Measurements from ENCODE around the gene CHMP4A. TPM values are rescaled to one million over a fixed set of nuclear protein-coding genes. Genes with fewer than 3 reads are reported as not detected.

Gene CHMP4A
- total RNA-seq, 2 donors from 2014 or later: 105 to 119 TPM

DNA sequence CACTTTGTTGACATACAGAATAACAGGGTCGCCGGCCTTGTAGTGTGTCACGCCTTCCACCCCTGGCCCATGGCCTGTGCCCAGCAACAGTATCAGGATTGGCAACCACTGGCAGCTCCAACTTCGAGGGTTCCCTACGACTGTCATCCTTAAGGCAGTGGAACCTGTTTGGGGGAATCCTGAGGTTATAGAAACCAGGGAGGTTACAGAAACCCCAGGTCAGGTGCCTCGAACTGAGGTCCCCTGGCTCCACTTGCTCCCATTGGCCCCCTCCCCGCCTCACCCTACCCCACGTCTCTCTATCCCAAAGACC lies 18.5 kb downstream of the CHMP4A start:
- H3K9me3 Mint-ChIP-seq: no peaks in the 10 kb centered on the region
- H3K4me1 Mint-ChIP-seq (ENCODE audit: low read depth): peaks cover 66% of the 10 kb centered on the region
- H3K27ac Mint-ChIP-seq: peak overlapping the region; percentile 92
- no peak for DNase-seq
- no peaks in the 10 kb centered on the region for H3K27me3 Mint-ChIP-seq (ENCODE audit: low read depth)
- peak overlapping the region; percentile 95 to 97 for H3K4me3 Mint-ChIP-seq
- peaks cover 9 to 31% of the 10 kb centered on the region in 2 donors for H3K36me3 Mint-ChIP-seq (ENCODE audit: insufficient read depth in 2 of 2)
- no peak for ATAC-seq (replicated peaks in 1 of 2)

DNA sequence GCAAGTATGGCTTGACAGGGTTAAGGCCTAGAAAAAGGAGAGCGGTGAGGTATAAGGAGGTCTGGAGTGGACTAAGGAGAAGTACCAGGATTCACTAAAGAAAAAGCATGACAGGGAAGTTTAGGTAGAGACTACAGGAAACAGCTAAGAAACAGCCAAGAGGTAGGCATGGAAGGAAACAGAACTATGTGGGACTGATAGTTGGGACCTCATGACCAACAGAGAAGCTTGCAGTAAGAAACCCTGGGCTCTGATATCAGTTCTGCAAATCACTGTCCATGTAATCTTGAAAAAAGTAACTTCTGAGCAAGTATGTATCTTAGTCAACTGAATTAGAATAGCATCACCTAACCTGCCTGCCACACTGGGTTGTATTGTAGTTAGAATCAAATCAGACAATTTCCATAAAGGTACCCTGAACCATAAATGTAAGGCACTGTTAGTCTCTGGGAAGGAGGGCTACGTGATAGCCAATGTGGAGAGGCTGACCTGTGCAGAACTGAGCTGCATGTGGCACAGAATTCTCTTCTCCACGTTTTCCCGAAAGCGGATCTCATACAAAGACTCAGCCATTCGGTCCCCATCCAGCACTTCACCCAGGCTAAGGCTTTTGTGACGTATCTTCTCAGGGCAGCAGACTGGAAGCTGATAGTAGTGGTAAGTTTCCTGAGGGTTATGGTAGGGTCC lies 19.0 kb downstream of the CHMP4A start:
- Mint-ChIP-seq H3K36me3 (ENCODE audit: insufficient read depth in 2 of 2) (peaks cover 9 to 27% of the 10 kb centered on the region in 2 donors), H3K4me1 (ENCODE audit: low read depth) (peaks cover 70% of the 10 kb centered on the region), H3K27ac (peak overlapping the region; percentile 92), H3K27me3 (ENCODE audit: low read depth) (no peaks in the 10 kb centered on the region), H3K9me3 (no peaks in the 10 kb centered on the region), H3K4me3 (peak overlapping the region; percentile 95 to 97)
- no peak for DNase-seq
- ATAC-seq (replicated peaks in 1 of 2): no peak

DNA sequence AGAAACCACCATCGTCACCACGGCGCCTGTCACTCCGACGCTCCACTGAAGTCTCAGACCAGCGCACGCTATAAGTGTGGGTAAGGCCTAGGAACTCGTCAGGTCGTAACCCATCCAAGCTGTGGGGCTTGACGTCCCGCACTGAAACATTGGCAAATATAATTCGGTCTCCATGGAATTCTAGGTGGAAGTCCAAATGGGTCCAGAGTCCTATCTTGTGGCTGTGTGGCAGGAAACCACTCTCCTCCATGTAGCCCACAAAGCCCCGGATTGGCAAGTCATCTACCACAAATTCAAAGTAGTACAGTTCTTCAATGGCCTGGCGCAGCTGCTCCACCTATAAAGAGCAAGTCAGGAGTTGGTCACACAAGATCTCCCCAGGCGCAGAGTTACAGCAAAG lies 20.4 kb downstream of the CHMP4A start:
- H3K36me3 Mint-ChIP-seq (ENCODE audit: insufficient read depth in 2 of 2): peaks cover 3 to 17% of the 10 kb centered on the region in 2 donors
- no peak overlapping the region for H3K4me3 Mint-ChIP-seq
- H3K9me3 Mint-ChIP-seq: no peaks in the 10 kb centered on the region
- H3K27ac Mint-ChIP-seq: no peak overlapping the region
- no peak for ATAC-seq (replicated peaks in 1 of 2)
- DNase-seq: no peak
- H3K4me1 Mint-ChIP-seq (ENCODE audit: low read depth): peaks cover 70% of the 10 kb centered on the region
- H3K27me3 Mint-ChIP-seq (ENCODE audit: low read depth): no peaks in the 10 kb centered on the region

DNA sequence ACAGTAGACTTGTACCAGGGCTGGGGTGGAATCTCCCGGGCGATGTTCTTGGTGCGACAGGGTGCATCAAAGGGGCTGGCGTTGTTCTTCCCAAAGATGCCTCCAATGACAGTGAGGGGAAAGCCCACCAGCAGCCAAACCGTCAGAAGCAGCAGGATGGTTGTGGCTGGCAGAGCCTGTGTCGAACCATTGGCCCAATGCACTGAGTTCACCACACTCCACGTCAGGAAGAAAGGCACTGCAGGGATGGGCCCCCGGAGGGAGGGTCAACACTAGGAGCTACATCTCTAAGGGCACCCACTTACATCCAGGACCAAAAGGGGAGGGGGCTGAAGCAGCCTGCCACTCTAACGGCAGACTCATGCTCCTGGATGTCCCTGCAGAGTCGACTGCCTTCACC lies 22.9 kb downstream of the CHMP4A start:
- H3K36me3 Mint-ChIP-seq (ENCODE audit: insufficient read depth in 2 of 2): peaks cover 3 to 11% of the 10 kb centered on the region in 2 donors
- H3K4me1 Mint-ChIP-seq (ENCODE audit: low read depth): peaks cover 63% of the 10 kb centered on the region
- no peaks in the 10 kb centered on the region for H3K9me3 Mint-ChIP-seq
- no peaks in the 10 kb centered on the region for H3K27me3 Mint-ChIP-seq (ENCODE audit: low read depth)
- no peak overlapping the region for H3K4me3 Mint-ChIP-seq
- ATAC-seq (replicated peaks in 1 of 2) (no peak), DNase-seq (no peak)
- no peak overlapping the region for H3K27ac Mint-ChIP-seq

DNA sequence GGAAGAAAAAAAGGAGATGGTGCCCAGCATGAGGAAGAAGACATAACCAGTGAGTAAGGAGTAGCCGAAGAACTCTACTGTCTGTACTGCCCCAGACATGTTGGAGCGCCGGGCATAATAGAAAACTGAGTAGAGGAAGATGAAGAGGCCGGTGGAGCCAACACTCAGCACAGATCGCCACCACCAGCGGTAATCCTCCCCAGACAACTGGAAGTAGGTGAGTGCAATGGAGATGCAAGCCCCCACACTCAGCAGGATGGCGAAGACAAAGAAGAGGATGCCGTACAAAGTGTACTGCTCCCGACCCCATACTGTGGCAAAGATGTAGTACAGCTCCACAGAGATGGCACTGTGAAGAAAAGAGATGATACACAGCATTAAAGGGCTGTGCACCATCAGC lies 23.8 kb downstream of the CHMP4A start:
- peaks cover 3 to 11% of the 10 kb centered on the region in 2 donors for H3K36me3 Mint-ChIP-seq (ENCODE audit: insufficient read depth in 2 of 2)
- peak overlapping the region; percentile 88 for H3K27ac Mint-ChIP-seq
- peaks cover 57% of the 10 kb centered on the region for H3K4me1 Mint-ChIP-seq (ENCODE audit: low read depth)
- ATAC-seq (replicated peaks in 1 of 2): no peak
- no peaks in the 10 kb centered on the region for H3K9me3 Mint-ChIP-seq
- no peaks in the 10 kb centered on the region for H3K27me3 Mint-ChIP-seq (ENCODE audit: low read depth)
- peak overlapping the region in 1 of 2 donors; percentile 91 for H3K4me3 Mint-ChIP-seq
- no peak for DNase-seq

DNA sequence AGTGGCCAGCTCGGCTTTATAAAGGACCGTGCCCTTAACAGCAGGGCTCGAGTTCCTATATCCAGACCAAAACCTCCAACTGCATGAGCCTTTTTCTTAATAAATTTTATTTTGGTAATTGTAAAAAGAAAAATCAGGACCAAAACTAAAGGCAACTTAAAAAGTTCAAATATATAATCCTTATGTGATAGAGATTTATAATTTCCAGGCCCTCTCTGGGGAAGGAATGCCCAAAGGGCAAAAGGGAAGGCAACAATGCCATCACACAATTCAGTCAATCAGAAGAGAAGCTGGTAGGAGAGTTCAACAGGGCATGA lies 24.3 kb downstream of the CHMP4A start:
- Mint-ChIP-seq H3K4me1 (ENCODE audit: low read depth) (peaks cover 52% of the 10 kb centered on the region), H3K36me3 (ENCODE audit: insufficient read depth in 2 of 2) (peaks cover 3 to 10% of the 10 kb centered on the region in 2 donors), H3K27ac (peak overlapping the region; percentile 88), H3K4me3 (peak overlapping the region; percentile 91 to 93), H3K27me3 (ENCODE audit: low read depth) (no peaks in the 10 kb centered on the region), H3K9me3 (no peaks in the 10 kb centered on the region)
- ATAC-seq (replicated peaks in 1 of 2) (no peak), DNase-seq (no peak)

DNA sequence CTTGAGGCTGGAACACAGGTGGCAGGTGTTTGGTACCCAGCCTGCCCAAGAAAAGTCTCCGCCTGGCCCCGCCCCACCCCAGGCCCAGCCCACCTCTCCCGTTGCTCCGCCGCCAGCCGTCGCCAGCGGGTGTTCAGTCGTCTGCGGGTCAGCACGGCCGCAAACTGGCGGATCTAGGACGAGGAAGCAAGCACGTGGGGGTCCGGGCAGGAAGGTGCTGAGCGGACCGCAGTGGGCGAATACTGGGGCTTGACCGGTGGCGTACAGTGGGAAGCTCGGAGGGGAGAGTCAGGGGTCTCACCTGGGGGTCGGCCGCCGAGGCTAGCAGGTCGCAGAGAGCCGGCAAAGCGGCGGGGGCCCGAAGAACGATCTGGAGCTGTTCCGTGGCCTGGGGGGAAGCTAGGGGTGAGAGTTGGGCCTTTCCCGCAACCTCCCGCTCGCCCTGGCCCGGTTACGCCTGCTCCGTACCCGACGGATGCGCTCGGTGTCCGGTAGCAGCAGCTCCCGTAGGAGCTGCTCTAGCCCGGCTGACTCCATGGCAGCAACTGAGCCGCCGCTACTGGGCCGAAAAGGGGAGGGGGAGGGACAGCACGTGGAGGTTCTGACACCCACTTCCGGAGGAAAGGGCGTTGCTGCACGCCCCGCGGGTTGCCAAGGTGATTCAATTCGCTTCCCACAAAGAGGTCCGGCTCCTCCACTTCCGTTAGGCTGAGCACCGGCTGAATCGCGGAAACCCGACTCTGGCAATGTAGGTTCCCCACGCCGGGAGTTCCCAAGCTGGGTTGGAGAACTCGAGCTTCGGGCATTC lies 24.8 kb downstream of the CHMP4A start, which contains the start of gene IPO4:
TSS of gene IPO4 (minus strand) at position 566 of the 808 bp plus-strand sequence. CDS start at position 537, 29 bp downstream.
- Mint-ChIP-seq H3K4me1 (ENCODE audit: low read depth) (peaks cover 49% of the 10 kb centered on the region), H3K4me3 (peak within 1 kb of the TSS; percentile 91 to 93), H3K27ac (peak within 1 kb of the TSS; percentile 89), H3K9me3 (no peaks in the 10 kb centered on the region), H3K27me3 (ENCODE audit: low read depth) (no peaks in the 10 kb centered on the region), H3K36me3 (ENCODE audit: insufficient read depth in 2 of 2) (peaks cover 3 to 9% of the 10 kb centered on the region in 2 donors)
- ATAC-seq (replicated peaks in 1 of 2): peak; percentile 92
- peak; percentile 94 to 96 for DNase-seq

DNA sequence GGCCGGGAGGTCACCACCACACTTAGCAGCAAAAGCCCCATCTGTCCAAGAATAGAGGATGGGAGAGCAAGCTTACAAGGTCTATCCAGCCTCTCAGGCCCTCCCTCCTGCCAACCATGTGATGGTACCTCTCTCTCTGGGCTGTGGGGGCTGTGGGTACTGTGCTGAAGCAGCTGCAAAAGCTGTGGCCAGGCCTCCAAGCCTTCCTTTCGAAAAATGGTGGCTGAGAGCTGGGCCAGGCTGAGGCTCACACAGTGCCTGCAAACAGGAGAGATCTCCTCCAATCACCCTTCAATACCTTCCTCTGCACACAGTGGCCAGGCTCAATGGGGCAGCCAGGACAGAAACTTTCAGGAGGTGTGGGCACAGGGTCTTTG lies 25.8 kb downstream of the CHMP4A start:
- H3K36me3 Mint-ChIP-seq (ENCODE audit: insufficient read depth in 2 of 2): peaks cover 0 to 3% of the 10 kb centered on the region in 2 donors
- H3K27ac Mint-ChIP-seq: no peak overlapping the region
- peak overlapping the region; percentile 91 to 93 for H3K4me3 Mint-ChIP-seq
- ATAC-seq (replicated peaks in 1 of 2) (no peak), DNase-seq (no peak)
- no peaks in the 10 kb centered on the region for H3K27me3 Mint-ChIP-seq (ENCODE audit: low read depth)
- peaks cover 44% of the 10 kb centered on the region for H3K4me1 Mint-ChIP-seq (ENCODE audit: low read depth)
- H3K9me3 Mint-ChIP-seq: no peaks in the 10 kb centered on the region

DNA sequence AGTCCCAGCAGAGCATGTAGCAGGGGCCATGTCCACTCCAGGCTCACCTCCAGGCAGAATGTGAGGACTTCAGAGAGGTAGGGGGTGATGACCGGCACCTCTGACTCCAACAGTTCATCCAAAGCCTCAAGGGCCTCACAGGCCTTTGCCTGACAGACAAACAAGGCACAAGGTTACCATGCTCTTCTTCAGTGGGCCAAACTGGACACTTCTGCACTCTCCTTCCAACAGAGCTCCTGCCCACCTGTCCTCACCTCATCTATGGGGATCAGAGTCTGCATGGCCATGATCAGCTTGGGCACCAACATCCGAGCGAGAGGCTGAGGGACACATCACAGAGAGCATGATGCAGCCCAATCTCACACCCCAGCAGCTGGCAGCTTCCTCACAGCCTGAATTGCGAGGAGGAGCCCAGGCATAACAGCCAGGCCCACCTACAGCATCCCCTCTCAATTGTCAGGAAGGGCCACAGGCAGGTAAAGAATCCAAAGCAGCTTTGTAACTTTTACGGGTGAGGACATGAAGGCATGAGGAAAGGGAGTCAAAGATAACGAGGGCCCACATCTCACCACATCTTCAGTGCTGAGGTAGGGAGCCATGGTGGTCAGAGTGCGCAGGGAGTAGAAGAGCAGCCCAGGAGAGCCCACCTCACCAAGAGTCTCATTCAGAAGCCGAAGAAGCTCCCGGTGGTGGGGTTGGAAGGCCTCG lies 26.3 kb downstream of the CHMP4A start:
- ATAC-seq (replicated peaks in 1 of 2) (no peak), DNase-seq (no peak)
- Mint-ChIP-seq H3K4me1 (ENCODE audit: low read depth) (peaks cover 38% of the 10 kb centered on the region), H3K4me3 (peak overlapping the region; percentile 77 to 91), H3K27ac (peak overlapping the region; percentile 48), H3K27me3 (ENCODE audit: low read depth) (no peaks in the 10 kb centered on the region), H3K36me3 (ENCODE audit: insufficient read depth in 2 of 2) (peaks cover 0 to 1% of the 10 kb centered on the region in 2 donors), H3K9me3 (no peaks in the 10 kb centered on the region)

DNA sequence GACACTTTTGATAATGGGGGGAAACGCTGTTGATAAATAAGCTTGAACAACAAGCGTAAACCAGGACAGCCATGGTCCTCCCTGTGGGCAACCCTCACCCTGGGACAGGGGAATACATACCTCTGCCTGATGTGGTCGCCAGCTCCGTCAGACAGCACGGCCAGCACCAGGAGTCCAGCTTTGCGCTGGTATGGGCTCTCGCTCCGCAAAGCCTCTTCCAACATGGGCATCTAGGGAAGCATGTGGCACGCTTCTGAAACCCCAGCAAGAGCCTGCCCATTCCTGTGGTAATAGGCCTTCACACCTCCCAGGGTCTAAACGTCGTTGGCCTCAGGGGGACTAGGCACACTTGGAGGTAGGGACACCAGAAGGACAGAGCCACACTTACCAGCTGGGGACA lies 27.5 kb downstream of the CHMP4A start:
- Mint-ChIP-seq H3K4me1 (ENCODE audit: low read depth) (peaks cover 32% of the 10 kb centered on the region), H3K4me3 (no peak overlapping the region), H3K27me3 (ENCODE audit: low read depth) (no peaks in the 10 kb centered on the region), H3K27ac (no peak overlapping the region), H3K9me3 (no peaks in the 10 kb centered on the region), H3K36me3 (ENCODE audit: insufficient read depth in 2 of 2) (peaks cover 0 to 1% of the 10 kb centered on the region in 2 donors)
- DNase-seq: no peak
- no peak for ATAC-seq (replicated peaks in 1 of 2)

DNA sequence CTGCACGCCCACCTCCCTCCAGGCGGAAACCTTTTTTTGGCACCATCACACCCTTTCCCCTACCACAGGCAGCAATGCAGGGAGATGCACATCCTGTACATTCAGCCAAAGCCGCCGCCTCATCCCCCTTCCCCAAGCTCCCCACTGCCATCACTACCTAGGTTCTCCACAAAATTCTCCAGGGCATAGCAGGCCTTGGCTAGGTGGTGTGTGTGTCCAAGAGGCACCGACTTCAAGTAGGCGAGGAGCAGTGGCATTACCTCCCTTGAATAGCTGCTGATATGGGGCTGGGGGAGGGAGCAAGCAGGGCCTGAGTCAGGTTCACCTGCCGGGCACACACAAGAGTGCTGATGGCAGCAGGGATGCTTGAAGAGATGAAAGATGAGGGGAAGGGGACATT lies 28.3 kb downstream of the CHMP4A start:
- DNase-seq (no peak), ATAC-seq (replicated peaks in 1 of 2) (no peak)
- peaks cover 29% of the 10 kb centered on the region for H3K4me1 Mint-ChIP-seq (ENCODE audit: low read depth)
- no peak overlapping the region for H3K27ac Mint-ChIP-seq
- no peaks in the 10 kb centered on the region for H3K27me3 Mint-ChIP-seq (ENCODE audit: low read depth)
- H3K9me3 Mint-ChIP-seq: no peaks in the 10 kb centered on the region
- peaks cover 0 to 1% of the 10 kb centered on the region in 2 donors for H3K36me3 Mint-ChIP-seq (ENCODE audit: insufficient read depth in 2 of 2)
- H3K4me3 Mint-ChIP-seq: no peak overlapping the region

DNA sequence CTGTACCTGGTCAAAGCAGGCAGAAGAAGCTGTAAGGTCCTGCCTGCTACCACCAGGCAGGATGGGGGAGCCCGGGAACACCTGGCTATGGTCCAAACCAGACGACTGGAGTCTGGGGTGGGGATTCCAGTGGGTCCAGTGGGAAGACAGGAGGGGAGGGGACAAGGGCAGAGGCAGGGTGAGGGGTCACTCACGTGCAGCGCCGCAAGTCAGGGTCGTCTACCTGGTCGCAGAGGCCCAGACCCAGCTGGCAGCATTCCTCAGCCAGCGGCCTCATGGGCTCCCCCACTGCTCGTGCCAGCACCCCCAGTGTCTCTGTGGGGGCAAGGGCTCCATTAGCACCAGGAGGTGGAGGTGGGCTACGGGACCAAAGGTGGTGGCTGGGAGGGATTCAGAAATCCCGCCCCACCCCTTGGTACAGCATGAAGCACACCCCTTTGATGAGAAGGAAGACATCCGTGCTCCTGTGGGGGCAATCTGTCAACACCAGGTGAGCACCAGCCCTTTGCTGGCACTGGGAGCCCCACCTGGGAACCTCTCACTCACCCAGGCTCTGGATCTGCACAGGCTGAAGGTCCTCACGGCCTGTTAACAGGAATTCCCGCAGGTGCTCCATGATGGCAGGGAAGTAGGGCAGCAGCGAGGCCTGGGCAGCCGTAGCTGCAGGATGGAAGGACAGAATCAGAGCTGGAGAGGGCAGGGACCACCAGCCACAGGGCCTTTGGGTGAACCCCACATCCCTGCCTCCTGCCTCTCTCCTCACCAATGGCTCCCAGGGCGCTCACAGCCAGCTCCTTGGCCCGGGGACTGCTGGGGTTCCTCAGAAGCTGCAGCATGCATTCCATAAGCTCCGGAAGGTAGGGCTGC lies 29.0 kb downstream of the CHMP4A start:
- H3K4me1 Mint-ChIP-seq (ENCODE audit: low read depth): peaks cover 22% of the 10 kb centered on the region
- ATAC-seq (replicated peaks in 1 of 2): no peak
- H3K9me3 Mint-ChIP-seq: no peaks in the 10 kb centered on the region
- H3K27me3 Mint-ChIP-seq (ENCODE audit: low read depth): no peaks in the 10 kb centered on the region
- H3K4me3 Mint-ChIP-seq: no peak overlapping the region
- H3K27ac Mint-ChIP-seq: no peak overlapping the region
- DNase-seq: no peak
- H3K36me3 Mint-ChIP-seq (ENCODE audit: insufficient read depth in 2 of 2): peaks cover 1% of the 10 kb centered on the region in 2 donors

Data from activated T-cell treated with anti-CD3 and anti-CD28 coated beads, Interleukin-2, amount 50 U/mL, for 72 hours (primary cell).